ENCODE data around the gene EXOC1L.

GRCh38 chr4:55853484-55854046 is 34.0 kb downstream of the EXOC1L start, which contains the start of gene EXOC1:
- TF ChIP-seq CTCF (IDR thresholded peaks at IDR 0.05): no peak
- peak; percentile 14 to 71 (median 66) for TF ChIP-seq POLR2A (IDR thresholded peaks at IDR 0.05)
